COLO829 (cell line): Measurements from ENCODE around the gene POTED.
"Not testable (repeated sequence)": the region's sequence is repeated elsewhere in the genome, so short reads cannot be mapped to it uniquely, and the experiment has no call there.

Source experiments
- DNase-seq: peaks from one replicate; pipeline ENCODE4 v3.0.0; 2012; ENCODE audit warnings: low spot score

POTED gene

DNA sequence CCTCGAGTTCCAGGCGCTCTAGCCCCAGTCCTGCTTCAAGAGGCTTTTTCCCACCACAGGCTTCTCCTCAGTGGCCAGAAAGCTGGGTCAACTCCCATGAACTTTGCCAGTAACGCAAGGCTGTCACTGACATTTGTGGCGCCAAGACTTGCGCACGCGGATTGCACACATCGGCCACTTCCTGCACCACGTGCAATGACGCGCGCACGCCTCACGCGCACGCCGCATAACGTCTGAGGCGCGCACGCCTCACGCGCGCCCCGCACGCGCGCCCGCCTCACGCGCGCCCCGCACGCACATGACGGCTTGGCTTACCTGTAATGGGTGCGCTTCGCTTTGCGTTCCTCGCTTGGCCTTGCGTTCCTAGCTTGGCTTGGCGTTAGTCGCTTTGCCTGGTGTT is at the start of gene POTED:
Gene POTED, plus strand, starts transcription at position 301 of the 400 bp plus-strand sequence. CDS start 452 bp downstream, outside the sequence.
- not testable (repeated sequence) for DNase-seq

DNA sequence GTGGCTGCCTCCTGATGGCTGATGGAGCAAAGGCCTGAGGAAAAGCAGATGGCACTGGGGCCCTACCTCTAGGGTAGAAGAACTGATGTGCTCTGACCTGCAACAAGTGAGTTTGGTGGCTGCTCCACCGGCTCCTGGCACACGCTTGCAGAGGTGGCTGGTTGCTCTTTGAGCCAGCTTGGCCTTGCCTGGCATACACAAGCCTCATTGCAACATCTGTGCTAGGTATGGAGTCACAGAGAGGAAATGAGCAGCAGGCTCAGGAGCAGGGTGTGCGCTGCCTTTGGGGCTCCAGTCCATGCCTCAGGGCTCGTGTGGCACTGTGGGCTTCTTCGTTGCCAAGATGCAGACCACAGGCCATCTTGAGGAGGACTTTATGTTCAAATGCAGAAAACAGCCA is 40.5 kb downstream of the POTED start:
- not testable (repeated sequence) for DNase-seq

DNA sequence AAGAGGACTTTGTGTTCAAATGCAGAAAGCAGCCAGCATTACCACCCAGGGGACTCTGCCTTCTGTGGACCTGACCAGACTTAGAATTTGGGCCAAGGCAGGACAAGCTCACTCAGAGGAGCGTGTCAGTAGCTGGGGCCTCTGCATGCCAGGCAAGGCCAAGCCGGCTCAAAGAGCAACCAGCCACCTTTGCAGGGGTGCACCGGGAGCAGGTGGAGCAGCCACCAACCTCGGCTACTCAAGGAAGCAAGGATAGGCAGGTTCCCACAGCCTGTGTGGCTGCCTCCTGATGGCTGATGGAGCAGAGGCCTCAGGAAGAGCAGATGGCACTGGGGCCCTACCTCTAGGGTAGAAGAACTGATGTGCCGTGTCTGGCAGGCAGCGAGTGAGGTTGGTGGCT is 42.2 kb downstream of the POTED start:
- DNase-seq: not testable (repeated sequence)
